CD4-positive, alpha-beta T cell treated with Interleukin-1 beta for 1 hour (primary cell): ENCODE results near the gene INA.

Source experiments
- DNase-seq, 2 donors: peaks; one replicate each; pipeline ENCODE4 v3.0.0-alpha.2; 2020 to 2022

The INA gene

GRCh38 chr10:103276251-103276895, 565 bp upstream of the INA start:
- DNase-seq, result no peak

- DNase-seq, result no peak
These were observed 987 bp downstream of the INA start for GRCh38 chr10:103277713-103278536.

GRCh38 chr10:103278537-103278823, 1.5 kb downstream of the INA start:
- no peak for DNase-seq

DNA sequence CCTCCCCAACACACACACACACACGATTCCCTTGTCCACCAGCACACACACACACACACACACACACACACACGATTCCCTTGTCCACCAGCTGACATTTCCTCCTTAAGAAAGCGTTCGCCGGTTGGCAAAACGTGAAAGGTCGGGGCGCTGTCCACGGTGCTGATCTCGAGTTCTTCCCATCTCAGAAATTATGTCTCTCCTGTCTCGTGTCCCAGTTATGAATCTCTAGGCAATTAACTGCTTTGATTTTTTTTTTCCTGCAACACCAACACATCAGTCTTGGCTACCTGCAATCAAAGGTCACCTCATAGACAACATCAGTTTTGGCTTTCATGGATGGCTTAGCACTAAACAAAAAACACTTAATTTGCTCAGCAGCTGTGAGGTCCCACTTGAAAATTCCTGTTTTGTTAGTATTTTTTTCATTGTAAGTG, 1.9 kb downstream of the INA start:
- peak in 1 of 2 donors; percentile 14 for DNase-seq

DNA sequence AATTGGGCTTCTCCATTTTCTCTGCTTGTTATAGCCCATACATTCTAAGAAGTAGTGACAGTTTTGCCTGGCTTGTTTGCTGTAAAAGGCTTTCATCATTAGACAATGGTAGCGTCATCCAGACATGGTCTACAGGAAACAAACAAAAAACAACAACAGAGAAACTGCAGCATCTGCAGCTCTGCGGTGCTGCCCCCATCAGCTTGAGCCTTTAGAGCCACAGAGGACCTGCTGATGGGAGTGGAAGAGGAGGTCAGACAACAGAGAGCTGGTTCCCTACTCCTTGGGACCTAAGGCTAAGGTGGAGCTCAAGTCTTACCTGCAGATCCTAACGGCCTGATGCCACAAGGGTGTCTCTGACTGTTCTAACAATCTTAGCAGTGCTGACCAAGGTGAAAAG, 3.1 kb downstream of the INA start:
- DNase-seq, result no peak

DNA sequence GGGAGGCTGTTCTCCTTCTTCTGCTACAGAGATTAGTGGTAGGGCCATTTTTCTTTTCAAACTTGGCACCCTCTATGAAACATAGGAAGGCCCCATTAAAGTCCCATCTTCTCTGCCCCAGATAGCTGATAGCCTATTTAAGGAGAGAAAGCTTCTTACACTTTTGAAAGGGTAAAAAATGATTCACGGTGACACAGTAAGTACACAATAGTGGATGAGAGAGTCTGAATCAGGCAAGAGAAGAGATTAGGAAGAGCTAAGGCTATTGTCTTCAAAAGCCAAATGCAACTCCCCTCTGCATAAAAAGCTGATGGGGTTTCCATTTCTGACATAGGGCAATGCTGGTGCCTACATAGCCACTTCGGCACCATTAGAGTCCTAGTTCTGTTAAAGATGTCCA, 3.6 kb downstream of the INA start:
- DNase-seq, result no peak

DNA sequence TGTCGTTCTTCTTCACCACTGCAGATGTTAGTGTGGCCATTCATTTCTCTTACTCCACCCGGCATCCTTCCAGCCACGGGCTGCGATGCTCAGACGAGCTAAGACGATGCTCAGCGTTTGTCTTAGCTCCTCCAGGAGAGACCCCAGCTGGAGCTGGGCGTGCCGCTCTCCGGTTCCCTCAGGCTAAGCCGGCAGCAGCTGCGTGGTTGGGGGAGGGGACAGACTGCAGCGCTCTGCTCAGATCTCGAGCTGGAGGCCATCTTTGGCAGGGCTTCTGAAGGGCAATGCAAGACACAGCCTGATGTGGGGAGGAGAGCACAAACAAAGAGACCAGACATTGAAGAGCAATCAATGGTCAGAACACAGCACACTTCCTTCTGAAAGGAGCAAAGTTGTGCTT, 4.8 kb downstream of the INA start:
- no peak for DNase-seq

- no peak for DNase-seq
These were observed 6.0 kb downstream of the INA start for GRCh38 chr10:103282961-103283360.

DNA sequence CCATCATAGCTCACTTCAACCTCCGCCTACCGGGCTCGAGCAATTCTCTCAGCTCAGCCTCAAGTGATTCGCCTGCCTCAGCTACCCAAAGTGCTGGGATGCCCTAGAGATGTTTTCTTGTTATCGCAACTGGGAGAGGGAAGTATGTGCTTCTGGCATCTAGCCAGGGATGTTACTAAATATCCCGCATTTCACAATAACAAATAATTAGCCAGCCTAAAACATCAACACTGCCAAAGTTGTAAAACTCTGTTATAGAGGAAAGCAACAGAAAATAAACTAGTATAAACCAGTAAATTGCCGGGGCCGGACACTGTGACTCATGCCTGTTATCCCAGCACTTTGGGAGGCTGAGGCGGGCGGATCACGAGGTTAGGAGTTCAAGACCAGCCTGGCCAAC, 7.2 kb downstream of the INA start:
- DNase-seq, result peak in 1 of 2 donors; percentile 32

DNA sequence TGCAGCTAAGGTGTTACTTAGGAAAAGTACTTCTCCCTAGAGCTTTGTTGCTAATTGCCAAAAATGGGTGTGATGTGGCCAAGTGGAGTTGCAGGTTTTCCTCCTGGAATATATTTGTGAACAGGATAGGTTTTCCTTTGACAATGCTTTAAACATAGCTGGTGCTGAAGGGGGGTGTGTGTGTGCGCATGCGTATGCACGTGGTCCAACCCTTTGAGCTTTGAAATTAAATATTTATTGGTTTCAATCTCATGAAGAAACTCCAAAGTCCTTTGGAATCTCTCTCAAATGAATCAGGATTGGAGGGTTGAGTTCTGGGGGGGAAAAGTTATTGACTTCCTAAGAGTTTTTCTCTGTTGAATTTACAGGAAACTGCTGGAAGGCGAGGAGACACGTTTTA, 11.1 kb downstream of the INA start:
- no peak for DNase-seq

- no peak for DNase-seq
These were observed 14.7 kb downstream of the INA start for GRCh38 chr10:103291588-103291987.

DNA sequence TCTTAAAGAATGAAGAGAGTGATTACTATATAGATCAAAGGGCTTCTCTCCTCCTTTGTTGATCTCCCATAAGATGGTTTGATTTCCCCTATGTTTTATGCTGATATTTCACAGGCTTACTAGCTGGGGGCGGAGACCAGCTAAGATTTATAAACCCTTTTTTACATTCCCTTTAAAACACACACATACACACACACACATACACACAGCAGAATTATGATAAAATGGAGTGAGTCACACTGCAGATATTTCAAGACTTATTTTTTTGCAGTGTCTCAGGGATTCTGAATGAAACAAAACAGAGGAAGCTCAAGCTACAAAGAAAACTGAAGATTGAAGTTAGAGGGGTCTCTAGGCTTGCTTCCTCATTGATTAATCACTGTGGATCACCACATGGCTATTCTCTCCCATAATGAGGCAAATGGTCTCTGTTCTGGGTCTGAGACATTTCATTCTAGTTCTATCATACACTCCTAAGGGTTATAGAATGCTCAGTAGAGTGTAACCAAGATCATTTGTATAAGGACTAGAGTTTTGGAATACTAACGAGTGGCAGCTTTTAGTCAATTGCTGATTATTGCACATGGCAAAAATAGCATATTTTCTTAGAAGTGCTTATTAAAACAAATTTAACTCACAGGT, 18.6 kb downstream of the INA start:
- no peak for DNase-seq

- DNase-seq, result no peak
These were observed 30.7 kb downstream of the INA start for GRCh38 chr10:103307594-103307993.

DNA sequence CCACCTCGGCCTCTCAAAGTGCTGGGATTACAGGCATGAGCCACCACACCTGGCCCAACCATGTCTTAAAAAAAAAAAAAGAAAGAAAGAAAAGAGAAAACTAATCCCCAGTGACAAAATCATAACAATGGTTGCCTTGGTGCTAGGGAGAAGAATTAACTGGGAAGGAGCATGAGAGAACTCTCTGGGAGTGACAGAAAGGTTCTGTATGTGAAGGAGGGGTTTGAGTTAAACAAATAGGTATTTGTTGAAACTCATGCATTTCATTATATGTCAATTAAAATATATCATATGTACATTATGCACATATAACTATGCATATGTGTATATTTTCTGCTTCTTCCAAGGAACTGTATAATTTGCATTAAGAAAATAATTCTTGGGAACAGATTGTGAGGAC, 33.3 kb downstream of the INA start:
- no peak for DNase-seq

DNA sequence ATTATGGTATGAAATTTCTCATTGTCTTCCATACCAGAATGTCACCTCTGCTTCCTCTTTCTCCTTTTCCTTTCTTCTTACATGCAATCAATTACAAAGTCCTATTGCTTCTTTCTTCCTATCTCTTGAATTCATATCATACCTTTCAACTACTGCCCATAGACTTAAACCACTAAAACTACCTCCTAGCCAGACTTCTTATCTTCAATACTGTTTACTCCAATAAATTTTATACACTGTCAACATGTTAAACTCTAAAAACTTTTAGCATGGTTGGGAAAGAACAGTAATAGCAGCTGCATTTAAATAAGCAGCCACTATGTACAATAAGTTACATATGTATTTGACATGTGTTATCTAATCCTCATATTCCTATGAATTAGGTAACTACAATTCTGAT, 39.1 kb downstream of the INA start:
- DNase-seq, result no peak

DNA sequence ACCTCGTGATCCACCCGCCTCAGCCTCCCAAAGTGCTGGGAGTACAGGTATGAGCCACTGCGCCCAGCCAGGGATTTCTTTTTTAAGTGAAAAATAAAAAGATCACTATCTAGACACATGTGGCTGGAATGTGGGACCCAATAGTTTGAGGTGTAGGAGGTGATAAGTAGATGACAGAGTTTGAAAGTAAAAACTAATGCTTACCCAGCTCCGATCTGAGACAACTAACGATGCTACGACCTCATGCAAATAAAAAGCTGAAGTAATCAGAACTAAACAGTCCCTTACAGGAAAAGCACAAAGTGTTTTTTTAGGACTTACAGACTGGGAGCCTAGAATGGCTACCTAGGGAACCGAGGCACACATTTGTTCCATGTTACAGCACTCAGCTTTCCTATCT, 51.0 kb downstream of the INA start:
- no peak for DNase-seq

DNA sequence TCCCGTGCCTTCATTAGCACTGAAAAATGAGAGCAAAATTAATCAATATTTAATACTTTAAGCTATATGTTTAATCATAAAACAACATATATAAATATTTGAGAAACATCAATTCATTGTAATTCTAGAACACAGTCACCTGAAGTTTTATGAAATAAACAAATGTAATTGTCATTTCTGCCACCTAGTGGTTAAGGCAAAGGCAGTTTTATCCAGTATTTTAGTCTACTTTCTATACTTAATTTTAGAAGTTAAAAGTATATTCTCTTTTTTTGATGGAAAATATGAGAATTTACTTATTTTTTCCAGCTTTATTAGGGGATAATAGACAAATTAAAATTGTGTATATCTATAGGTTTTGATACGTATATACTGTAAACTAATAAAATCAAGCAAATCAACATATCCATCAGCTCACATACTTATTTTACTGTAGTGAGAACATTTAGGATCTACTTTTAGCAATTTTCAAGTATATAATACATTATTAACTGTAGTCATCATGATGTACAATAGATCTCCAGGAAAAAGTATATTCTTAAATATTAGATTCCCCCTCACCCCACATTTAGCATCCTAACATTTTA, 57.1 kb downstream of the INA start:
- peak in 1 of 2 donors; percentile 23 for DNase-seq

- DNase-seq, result no peak
These were observed 57.6 kb downstream of the INA start for GRCh38 chr10:103334567-103334966.

DNA sequence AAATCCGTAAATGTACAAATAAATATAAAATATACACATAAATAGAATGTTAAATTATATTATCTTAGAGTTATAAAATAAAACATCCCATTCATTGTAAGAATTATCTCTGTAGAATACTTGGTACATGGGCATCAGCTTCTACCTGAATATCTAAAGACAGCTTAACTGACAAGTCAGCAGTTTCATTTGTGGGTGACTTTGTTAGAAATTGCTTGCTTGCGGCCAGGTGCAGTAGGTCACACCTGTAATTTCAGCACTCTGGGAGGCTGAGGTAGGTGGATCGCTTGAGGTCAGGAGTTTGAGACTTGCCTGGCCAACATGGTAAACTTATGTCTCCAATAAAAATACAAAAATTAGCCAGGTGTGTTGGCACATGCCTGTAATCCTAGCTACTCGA, 59.4 kb downstream of the INA start:
- no peak for DNase-seq
